ENCODE results near the gene THEM4. TPM values are rescaled to one million over a fixed set of nuclear protein-coding genes. Genes with fewer than 3 reads are reported as not detected.
A peak's percentile ranks its signal among the peaks of the same experiment; 100 is the strongest.
"Not testable (repeated sequence)": the region's sequence is repeated elsewhere in the genome, so short reads cannot be mapped to it uniquely, and the experiment has no call there.

The THEM4 gene
- total RNA-seq, 1 experiment from 2014 or later = 1.2 TPM

GRCh38 chr1:151888972-151889570 lies 20.2 kb downstream of the THEM4 start:
- Histone ChIP-seq H3K4me1 (ENCODE audit: insufficient read depth, low read length, poor library complexity, severe bottlenecking) (no peaks in the 10 kb centered on the region), H3K4me3 (ENCODE audit: low read depth, low read length, poor library complexity, severe bottlenecking) (no peak overlapping the region), H3K27ac (ENCODE audit: low read depth, low read length, poor library complexity, severe bottlenecking) (no peak overlapping the region), H3K27me3 (replicated peaks; ENCODE audit: insufficient read depth, low read depth, low read length, poor library complexity) (peaks cover 3% of the 10 kb centered on the region), H3K36me3 (ENCODE audit: insufficient read depth, low read length, poor library complexity, severe bottlenecking) (no peaks in the 10 kb centered on the region), H3K9me3 (ENCODE audit: low read depth, low read length, poor library complexity, severe bottlenecking) (no peaks in the 10 kb centered on the region)
- intact Hi-C loops (cut with micrococcal nuclease; ENCODE audit: unreplicated experiment) = loop anchor here (1.0 kb wide), 1 partner anchor 112 kb away; no protein-coding TSS in a partner anchor
- CTCF ChIA-PET = interaction anchor here (1.2 to 1.6 kb wide), 2 partner anchors 53 to 113 kb away, joined by 3 to 6 read pairs; no protein-coding TSS in a partner anchor
- POLR2A ChIA-PET (ENCODE audit: low non-redundant PET) = no interaction called here
- DNase-seq (ENCODE audit: low spot score) = no peak
- TF ChIP-seq EZH2 (IDR thresholded peaks at IDR 0.05; ENCODE audit: borderline replicate concordance, low read depth, low read length, poor library complexity, severe bottlenecking) = no peak
- TF ChIP-seq, protein P1, sequence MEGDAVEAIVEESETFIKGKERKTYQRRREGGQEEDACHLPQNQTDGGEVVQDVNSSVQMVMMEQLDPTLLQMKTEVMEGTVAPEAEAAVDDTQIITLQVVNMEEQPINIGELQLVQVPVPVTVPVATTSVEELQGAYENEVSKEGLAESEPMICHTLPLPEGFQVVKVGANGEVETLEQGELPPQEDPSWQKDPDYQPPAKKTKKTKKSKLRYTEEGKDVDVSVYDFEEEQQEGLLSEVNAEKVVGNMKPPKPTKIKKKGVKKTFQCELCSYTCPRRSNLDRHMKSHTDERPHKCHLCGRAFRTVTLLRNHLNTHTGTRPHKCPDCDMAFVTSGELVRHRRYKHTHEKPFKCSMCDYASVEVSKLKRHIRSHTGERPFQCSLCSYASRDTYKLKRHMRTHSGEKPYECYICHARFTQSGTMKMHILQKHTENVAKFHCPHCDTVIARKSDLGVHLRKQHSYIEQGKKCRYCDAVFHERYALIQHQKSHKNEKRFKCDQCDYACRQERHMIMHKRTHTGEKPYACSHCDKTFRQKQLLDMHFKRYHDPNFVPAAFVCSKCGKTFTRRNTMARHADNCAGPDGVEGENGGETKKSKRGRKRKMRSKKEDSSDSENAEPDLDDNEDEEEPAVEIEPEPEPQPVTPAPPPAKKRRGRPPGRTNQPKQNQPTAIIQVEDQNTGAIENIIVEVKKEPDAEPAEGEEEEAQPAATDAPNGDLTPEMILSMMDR (conservative IDR thresholded peaks at IDR 0.05; ENCODE audit: low read depth, low read length) = peak; percentile 53
- BruUV-seq (replicated peaks) = no TSS peak

DNA sequence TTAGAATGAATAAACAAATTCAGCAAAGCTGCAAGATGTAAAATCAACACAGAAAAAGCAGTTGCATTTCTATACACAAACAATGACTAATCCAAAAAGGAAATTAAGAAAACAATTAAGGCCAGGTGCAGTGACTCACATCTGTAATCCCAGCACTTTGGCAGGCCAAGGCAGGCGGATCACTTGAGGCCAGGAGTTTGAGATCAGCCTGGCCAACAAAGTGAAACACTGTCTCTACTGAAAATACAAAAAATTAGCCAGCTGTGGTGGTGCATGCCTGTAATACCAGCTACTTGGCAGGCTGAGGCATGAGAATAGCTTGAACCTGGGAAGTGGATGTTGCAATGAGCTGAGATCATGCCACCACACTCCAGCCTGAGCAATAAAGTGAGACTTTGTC lies 22.3 kb downstream of the THEM4 start:
- H3K36me3 ChIP-seq (ENCODE audit: insufficient read depth, low read length, poor library complexity, severe bottlenecking) = no peaks in the 10 kb centered on the region
- BruUV-seq (replicated peaks) = no TSS peak
- H3K4me3 ChIP-seq (ENCODE audit: low read depth, low read length, poor library complexity, severe bottlenecking) = no peak overlapping the region
- no peak overlapping the region for H3K27ac ChIP-seq (ENCODE audit: low read depth, low read length, poor library complexity, severe bottlenecking)
- intact Hi-C loops (cut with micrococcal nuclease; ENCODE audit: unreplicated experiment) = no loop called here
- CTCF ChIA-PET = interaction anchor here (1.5 kb wide), 1 partner anchor 115 kb away, joined by 4 read pairs; no protein-coding TSS in a partner anchor
- H3K9me3 ChIP-seq (ENCODE audit: low read depth, low read length, poor library complexity, severe bottlenecking) = no peaks in the 10 kb centered on the region
- no peak for DNase-seq (ENCODE audit: low spot score)
- H3K4me1 ChIP-seq (ENCODE audit: insufficient read depth, low read length, poor library complexity, severe bottlenecking) = no peaks in the 10 kb centered on the region
- POLR2A ChIA-PET (ENCODE audit: low non-redundant PET) = no interaction called here
- no peak for TF ChIP-seq EZH2 (IDR thresholded peaks at IDR 0.05; ENCODE audit: borderline replicate concordance, low read depth, low read length, poor library complexity, severe bottlenecking)
- TF ChIP-seq, protein P1 (conservative IDR thresholded peaks at IDR 0.05; ENCODE audit: low read depth, low read length) = no peak
- peaks cover 3% of the 10 kb centered on the region for H3K27me3 ChIP-seq (replicated peaks; ENCODE audit: insufficient read depth, low read depth, low read length, poor library complexity)

DNA sequence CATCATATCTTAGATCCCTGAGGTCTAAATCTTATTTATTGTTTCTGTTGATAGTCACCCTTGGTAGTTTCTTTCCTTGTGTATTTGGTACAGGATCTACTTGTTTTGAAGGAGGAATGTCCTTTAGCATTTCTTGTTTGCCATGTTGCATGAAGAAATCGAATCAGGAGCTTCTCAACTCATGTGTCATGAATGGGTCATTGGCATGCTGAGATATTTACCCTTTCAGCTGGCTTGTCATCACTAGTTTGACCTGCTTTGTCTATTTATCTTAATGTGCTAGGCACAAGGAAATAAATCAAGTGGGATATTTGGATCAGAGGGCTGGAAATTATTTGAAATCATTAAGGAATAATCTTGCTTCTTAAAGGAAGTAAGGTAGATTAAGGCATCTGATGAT lies 23.8 kb downstream of the THEM4 start:
- ChIA-PET CTCF (no interaction called here), POLR2A (ENCODE audit: low non-redundant PET) (no interaction called here)

DNA sequence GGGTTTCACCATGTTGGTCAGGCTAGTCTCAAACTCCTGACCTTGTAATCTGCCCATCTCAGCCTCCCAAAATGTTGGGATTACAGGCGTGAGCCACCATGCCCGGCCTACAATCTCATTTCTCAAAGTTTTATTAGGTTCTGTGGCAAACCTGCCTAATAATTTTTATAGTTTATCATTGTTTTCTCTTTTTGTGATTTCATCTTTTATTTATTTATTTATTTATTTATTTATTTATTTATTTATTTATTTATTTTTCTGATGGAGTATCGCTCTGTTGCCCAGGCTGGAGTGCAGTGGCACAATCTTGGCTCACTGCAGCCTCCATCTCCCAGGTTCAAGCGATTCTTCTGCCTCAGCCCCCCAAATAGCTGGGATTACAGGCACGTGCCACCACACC lies 24.4 kb downstream of the THEM4 start:
- POLR2A ChIA-PET (ENCODE audit: low non-redundant PET); intact Hi-C loops (cut with micrococcal nuclease; ENCODE audit: unreplicated experiment); H3K27ac ChIP-seq (ENCODE audit: low read depth, low read length, poor library complexity, severe bottlenecking); H3K9me3 ChIP-seq (ENCODE audit: low read depth, low read length, poor library complexity, severe bottlenecking); H3K27me3 ChIP-seq (replicated peaks; ENCODE audit: insufficient read depth, low read depth, low read length, poor library complexity); H3K4me1 ChIP-seq (ENCODE audit: insufficient read depth, low read length, poor library complexity, severe bottlenecking); CTCF ChIA-PET; BruUV-seq (replicated peaks); H3K36me3 ChIP-seq (ENCODE audit: insufficient read depth, low read length, poor library complexity, severe bottlenecking); DNase-seq (ENCODE audit: low spot score); H3K4me3 ChIP-seq (ENCODE audit: low read depth, low read length, poor library complexity, severe bottlenecking): not testable (repeated sequence)

More for the DNA sequence above, 23.8 kb downstream of the THEM4 start:
- no peak overlapping the region for H3K4me3 ChIP-seq (ENCODE audit: low read depth, low read length, poor library complexity, severe bottlenecking)
- no peaks in the 10 kb centered on the region for H3K36me3 ChIP-seq (ENCODE audit: insufficient read depth, low read length, poor library complexity, severe bottlenecking)
- no peak for TF ChIP-seq EZH2 (IDR thresholded peaks at IDR 0.05; ENCODE audit: borderline replicate concordance, low read depth, low read length, poor library complexity, severe bottlenecking)
- TF ChIP-seq, protein P1 (conservative IDR thresholded peaks at IDR 0.05; ENCODE audit: low read depth, low read length) = no peak
- DNase-seq (ENCODE audit: low spot score) = no peak
- intact Hi-C loops (cut with micrococcal nuclease; ENCODE audit: unreplicated experiment) = no loop called here
- no peaks in the 10 kb centered on the region for H3K27me3 ChIP-seq (replicated peaks; ENCODE audit: insufficient read depth, low read depth, low read length, poor library complexity)
- no peaks in the 10 kb centered on the region for H3K4me1 ChIP-seq (ENCODE audit: insufficient read depth, low read length, poor library complexity, severe bottlenecking)
- H3K9me3 ChIP-seq (ENCODE audit: low read depth, low read length, poor library complexity, severe bottlenecking) = no peaks in the 10 kb centered on the region
- BruUV-seq (replicated peaks) = no TSS peak
- H3K27ac ChIP-seq (ENCODE audit: low read depth, low read length, poor library complexity, severe bottlenecking) = no peak overlapping the region

DNA sequence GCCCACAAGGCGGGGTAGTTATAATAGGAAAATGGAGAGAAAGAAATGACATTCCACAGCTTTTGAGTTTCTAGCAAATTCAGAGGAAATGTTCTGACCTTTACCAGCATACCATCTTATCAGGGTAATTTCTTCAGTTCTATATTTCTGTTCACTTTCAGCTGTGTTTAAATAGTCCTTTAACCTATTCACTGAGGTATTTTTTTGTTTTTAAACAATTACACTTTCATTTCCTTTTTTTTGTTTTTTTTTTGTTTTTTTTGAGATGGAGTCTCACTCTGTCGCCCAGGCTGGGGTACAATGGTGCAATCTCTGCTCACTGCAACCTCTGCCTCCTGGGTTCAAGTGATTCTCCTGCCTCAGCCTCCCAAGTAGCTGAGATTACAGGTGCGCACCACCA lies 24.9 kb downstream of the THEM4 start:
- H3K36me3 ChIP-seq (ENCODE audit: insufficient read depth, low read length, poor library complexity, severe bottlenecking); BruUV-seq (replicated peaks); DNase-seq (ENCODE audit: low spot score); POLR2A ChIA-PET (ENCODE audit: low non-redundant PET); CTCF ChIA-PET; H3K9me3 ChIP-seq (ENCODE audit: low read depth, low read length, poor library complexity, severe bottlenecking); H3K27me3 ChIP-seq (replicated peaks; ENCODE audit: insufficient read depth, low read depth, low read length, poor library complexity); intact Hi-C loops (cut with micrococcal nuclease; ENCODE audit: unreplicated experiment); H3K4me3 ChIP-seq (ENCODE audit: low read depth, low read length, poor library complexity, severe bottlenecking); H3K4me1 ChIP-seq (ENCODE audit: insufficient read depth, low read length, poor library complexity, severe bottlenecking); H3K27ac ChIP-seq (ENCODE audit: low read depth, low read length, poor library complexity, severe bottlenecking): not testable (repeated sequence)

Data from A673 (cell line).